H7 (cell line): ENCODE results near the gene SELPLG. TPM values are rescaled to one million over a fixed set of nuclear protein-coding genes. Genes with fewer than 3 reads are reported as not detected.
A peak's percentile ranks its signal among the peaks of the same experiment; 100 is the strongest.
"Not testable (repeated sequence)": the region's sequence is repeated elsewhere in the genome, so short reads cannot be mapped to it uniquely, and the experiment has no call there.

ENCODE experiments used
- DNase-seq: peaks from one replicate; pipeline ENCODE4 v3.0.0; 2012
- H3K27me3 ChIP-seq: 2 replicates; pipeline ENCODE4 v1.6.0; 2011; ENCODE audit warnings: mild to moderate bottlenecking, low read length; ENCODE audit not compliant: control insufficient read depth, insufficient read depth
- H3K36me3 ChIP-seq: replicated peaks from 2 replicates; pipeline ENCODE4 v1.5.1; 2011; ENCODE audit warnings: low read length; ENCODE audit not compliant: control insufficient read depth, insufficient read depth
- H3K4me3 ChIP-seq: 2 replicates; pipeline ENCODE4 v1.5.1; 2011; ENCODE audit warnings: low read depth, mild to moderate bottlenecking, control low read depth, low read length, moderate library complexity; ENCODE audit not compliant: insufficient read depth
- total RNA-seq: library from RNA; depleted of rRNA; stranded (reverse); fragments of >200 nt; shearing (Covaris generic); gene quantifications from 2 replicates; pipeline ENCODE4 v1.2.3, GENCODE V29; 2014

Gene SELPLG
- total RNA-seq, 1 experiment from 2014 or later = 0.10 TPM

GRCh38 chr12:108622421-108622820 is 11.3 kb downstream of the SELPLG start:
- Histone ChIP-seq H3K36me3 (no peaks in the 10 kb centered on the region; the same call in 1 of the 2 replicates), H3K4me3 (no peak overlapping the region), H3K27me3 (no peaks in the 10 kb centered on the region)
- peak; percentile 65 for DNase-seq

GRCh38 chr12:108621161-108621560 is 12.5 kb downstream of the SELPLG start:
- Histone ChIP-seq H3K4me3 (no peak overlapping the region), H3K36me3 (no peaks in the 10 kb centered on the region; the same call in 1 of the 2 replicates), H3K27me3 (no peaks in the 10 kb centered on the region)
- no peak for DNase-seq

GRCh38 chr12:108620236-108620879 is 13.3 kb downstream of the SELPLG start:
- no peaks in the 10 kb centered on the region for H3K36me3 ChIP-seq
- no peak overlapping the region for H3K4me3 ChIP-seq
- H3K27me3 ChIP-seq = no peaks in the 10 kb centered on the region

GRCh38 chr12:108619369-108620160 is 14.1 kb downstream of the SELPLG start:
- DNase-seq = no peak
- no peaks in the 10 kb centered on the region for H3K27me3 ChIP-seq
- no peaks in the 10 kb centered on the region for H3K36me3 ChIP-seq
- no peak overlapping the region for H3K4me3 ChIP-seq

More at GRCh38 chr12:108620236-108620879, 13.3 kb downstream of the SELPLG start:
- DNase-seq = no peak

- H3K36me3 ChIP-seq, DNase-seq, H3K4me3 ChIP-seq, H3K27me3 ChIP-seq: not testable (repeated sequence)
These were observed 14.8 kb downstream of the SELPLG start for GRCh38 chr12:108618953-108619274.

GRCh38 chr12:108618079-108618952 is 15.4 kb downstream of the SELPLG start:
- Histone ChIP-seq H3K27me3 (no peaks in the 10 kb centered on the region), H3K4me3 (no peak overlapping the region), H3K36me3 (no peaks in the 10 kb centered on the region)
- DNase-seq = peak; percentile 94

- Histone ChIP-seq H3K27me3 (no peaks in the 10 kb centered on the region), H3K4me3 (no peak overlapping the region), H3K36me3 (no peaks in the 10 kb centered on the region)
- no peak for DNase-seq
These were observed 16.5 kb downstream of the SELPLG start for GRCh38 chr12:108616941-108617858.

GRCh38 chr12:108616359-108616758 is 17.3 kb downstream of the SELPLG start:
- no peak overlapping the region for H3K4me3 ChIP-seq
- H3K27me3 ChIP-seq = no peaks in the 10 kb centered on the region
- no peaks in the 10 kb centered on the region for H3K36me3 ChIP-seq
- no peak for DNase-seq

- Histone ChIP-seq H3K36me3 (no peaks in the 10 kb centered on the region), H3K27me3 (no peaks in the 10 kb centered on the region), H3K4me3 (no peak overlapping the region)
- no peak for DNase-seq
These were observed 17.8 kb downstream of the SELPLG start for GRCh38 chr12:108615918-108616317.

- H3K36me3 ChIP-seq = no peaks in the 10 kb centered on the region
- no peak overlapping the region for H3K4me3 ChIP-seq
- DNase-seq = no peak
- H3K27me3 ChIP-seq = no peaks in the 10 kb centered on the region
These were observed 19.1 kb downstream of the SELPLG start for GRCh38 chr12:108614639-108615038.

GRCh38 chr12:108614041-108614440 is 19.7 kb downstream of the SELPLG start:
- Histone ChIP-seq H3K36me3 (no peaks in the 10 kb centered on the region), H3K27me3 (no peaks in the 10 kb centered on the region), H3K4me3 (no peak overlapping the region)
- no peak for DNase-seq

- no peak for DNase-seq
- Histone ChIP-seq H3K27me3 (no peaks in the 10 kb centered on the region), H3K4me3 (no peak overlapping the region), H3K36me3 (no peaks in the 10 kb centered on the region)
These were observed 20.1 kb downstream of the SELPLG start for GRCh38 chr12:108613548-108613947.

- DNase-seq = peak; percentile 82
- H3K27me3 ChIP-seq = no peaks in the 10 kb centered on the region
- no peaks in the 10 kb centered on the region for H3K36me3 ChIP-seq
- no peak overlapping the region for H3K4me3 ChIP-seq
These were observed 20.9 kb downstream of the SELPLG start for GRCh38 chr12:108612788-108613282.
